ENCODE measurements around the gene DIP2C.

GRCh38 chr10:482051-482501, 207.4 kb downstream of the DIP2C start:
- no peak for TF ChIP-seq CTCF (IDR thresholded peaks at IDR 0.05)
- no peak for TF ChIP-seq EZH2 (IDR thresholded peaks at IDR 0.05)

Measured in neural progenitor cell (in vitro differentiated cells).